CD4-positive, alpha-beta T cell treated with Interleukin-4 for 4 hours (primary cell): ENCODE measurements around the gene FAM181B.
"Not testable (repeated sequence)": the region's sequence is repeated elsewhere in the genome, so short reads cannot be mapped to it uniquely, and the experiment has no call there.

Experiments
- DNase-seq: peaks from one replicate; pipeline ENCODE4 v3.0.0-alpha.2; 2020

Gene FAM181B

GRCh38 chr11:82732348-82732733 is 1.3 kb downstream of the FAM181B start:
- DNase-seq, result no peak

GRCh38 chr11:82731691-82732277 is 1.9 kb downstream of the FAM181B start:
- no peak for DNase-seq

- no peak for DNase-seq
Measured at GRCh38 chr11:82730754-82731153, 2.9 kb downstream of the FAM181B start.

GRCh38 chr11:82730286-82730685 is 3.4 kb downstream of the FAM181B start:
- DNase-seq, result no peak

- no peak for DNase-seq
Measured at GRCh38 chr11:82724026-82724425, 9.6 kb downstream of the FAM181B start.

GRCh38 chr11:82722231-82722630 is 11.4 kb downstream of the FAM181B start:
- no peak for DNase-seq

- DNase-seq, result no peak
Measured at GRCh38 chr11:82720267-82721065, 13.2 kb downstream of the FAM181B start.

- no peak for DNase-seq
Measured at GRCh38 chr11:82719361-82720105, 14.1 kb downstream of the FAM181B start.

GRCh38 chr11:82718821-82719220 is 14.8 kb downstream of the FAM181B start:
- no peak for DNase-seq

GRCh38 chr11:82718307-82718706 is 15.4 kb downstream of the FAM181B start:
- DNase-seq, result peak; percentile 19

GRCh38 chr11:82714346-82715174 is 19.1 kb downstream of the FAM181B start:
- DNase-seq, result no peak

- no peak for DNase-seq
Measured at GRCh38 chr11:82711648-82712047, 22.0 kb downstream of the FAM181B start.

- no peak for DNase-seq
Measured at GRCh38 chr11:82703796-82704195, 29.9 kb downstream of the FAM181B start.

GRCh38 chr11:82703226-82703625 is 30.4 kb downstream of the FAM181B start:
- DNase-seq, result no peak

GRCh38 chr11:82701847-82702520 is 31.7 kb downstream of the FAM181B start:
- DNase-seq, result peak; percentile 6

GRCh38 chr11:82698576-82699352 is 34.9 kb downstream of the FAM181B start:
- DNase-seq, result no peak

- DNase-seq, result no peak
Measured at GRCh38 chr11:82692981-82693380, 40.7 kb downstream of the FAM181B start.

- not testable (repeated sequence) for DNase-seq
Measured at GRCh38 chr11:82689347-82689746, 44.3 kb downstream of the FAM181B start.

GRCh38 chr11:82686211-82686610 is 47.5 kb downstream of the FAM181B start:
- no peak for DNase-seq

GRCh38 chr11:82683029-82683428 is 50.6 kb downstream of the FAM181B start:
- no peak for DNase-seq

GRCh38 chr11:82682003-82682751 is 51.5 kb downstream of the FAM181B start:
- peak; percentile 51 for DNase-seq
